Measurements from ENCODE around the gene CLDND1. TPM values are rescaled to one million over a fixed set of nuclear protein-coding genes. Genes with fewer than 3 reads are reported as not detected.

Gene CLDND1
- total RNA-seq, 4 donors from 2014 or later: 70.2 to 112 (median 91.6) TPM

DNA sequence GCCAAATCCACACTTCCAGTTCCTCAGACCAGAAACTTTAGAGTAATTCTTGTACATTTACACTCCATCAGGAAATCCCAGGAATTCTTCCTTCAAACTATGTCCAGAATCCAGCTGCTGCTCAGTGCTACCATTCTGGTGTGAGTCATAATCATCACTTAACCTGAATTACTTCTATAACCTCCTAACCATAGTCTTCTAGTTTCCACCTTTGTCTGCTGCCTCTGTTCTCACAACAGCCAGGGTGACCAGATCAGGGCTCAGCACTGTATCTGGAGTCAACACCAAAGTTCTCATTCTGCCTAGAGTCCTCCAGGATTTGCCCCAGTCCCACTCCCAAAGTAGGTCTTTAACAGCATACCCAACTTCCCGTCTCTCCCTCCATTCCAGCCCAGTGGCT, 3.4 kb downstream of the CLDND1 start:
- TF ChIP-seq, protein P1, sequence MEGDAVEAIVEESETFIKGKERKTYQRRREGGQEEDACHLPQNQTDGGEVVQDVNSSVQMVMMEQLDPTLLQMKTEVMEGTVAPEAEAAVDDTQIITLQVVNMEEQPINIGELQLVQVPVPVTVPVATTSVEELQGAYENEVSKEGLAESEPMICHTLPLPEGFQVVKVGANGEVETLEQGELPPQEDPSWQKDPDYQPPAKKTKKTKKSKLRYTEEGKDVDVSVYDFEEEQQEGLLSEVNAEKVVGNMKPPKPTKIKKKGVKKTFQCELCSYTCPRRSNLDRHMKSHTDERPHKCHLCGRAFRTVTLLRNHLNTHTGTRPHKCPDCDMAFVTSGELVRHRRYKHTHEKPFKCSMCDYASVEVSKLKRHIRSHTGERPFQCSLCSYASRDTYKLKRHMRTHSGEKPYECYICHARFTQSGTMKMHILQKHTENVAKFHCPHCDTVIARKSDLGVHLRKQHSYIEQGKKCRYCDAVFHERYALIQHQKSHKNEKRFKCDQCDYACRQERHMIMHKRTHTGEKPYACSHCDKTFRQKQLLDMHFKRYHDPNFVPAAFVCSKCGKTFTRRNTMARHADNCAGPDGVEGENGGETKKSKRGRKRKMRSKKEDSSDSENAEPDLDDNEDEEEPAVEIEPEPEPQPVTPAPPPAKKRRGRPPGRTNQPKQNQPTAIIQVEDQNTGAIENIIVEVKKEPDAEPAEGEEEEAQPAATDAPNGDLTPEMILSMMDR (IDR thresholded peaks at IDR 0.05): no peak
- no peak for TF ChIP-seq POLR2A (IDR thresholded peaks at IDR 0.05)
- Histone ChIP-seq H3K4me1 (peaks cover 11 to 16% of the 10 kb centered on the region in 2 donors), H3K9me3 (no peaks in the 10 kb centered on the region), H3K4me3 (replicated peaks in 1 of 3) (no peak overlapping the region), H3K27me3 (no peaks in the 10 kb centered on the region), H3K36me3 (peaks cover 11 to 15% of the 10 kb centered on the region in 2 donors), H3K27ac (no peak overlapping the region)
- 95 to 100% methylated on average over 1 of the region's 1 CpG for WGBS, 2 donors
- DNase-seq: no peak
- intact Hi-C loops (cut with DNase I): no loop called here

GRCh38 chr3:98518816-98519215, 3.9 kb downstream of the CLDND1 start:
- Histone ChIP-seq H3K4me3 (replicated peaks in 1 of 3) (no peak overlapping the region), H3K27ac (no peak overlapping the region), H3K9me3 (no peaks in the 10 kb centered on the region), H3K27me3 (no peaks in the 10 kb centered on the region), H3K36me3 (peaks cover 11 to 15% of the 10 kb centered on the region in 2 donors), H3K4me1 (peaks cover 11 to 16% of the 10 kb centered on the region in 2 donors)
- no peak for DNase-seq
- intact Hi-C loops (cut with DNase I): no loop called here
- TF ChIP-seq, protein P1 (IDR thresholded peaks at IDR 0.05): no peak
- WGBS, 2 donors: 94 to 96% methylated on average over 2 of the region's 2 CpGs

GRCh38 chr3:98514948-98515347, 7.8 kb downstream of the CLDND1 start:
- no peak for DNase-seq
- H3K4me1 ChIP-seq: peaks cover 3 to 4% of the 10 kb centered on the region in 2 donors
- peaks cover 11 to 15% of the 10 kb centered on the region in 2 donors for H3K36me3 ChIP-seq
- H3K27ac ChIP-seq: no peak overlapping the region
- no peak for TF ChIP-seq POLR2A (IDR thresholded peaks at IDR 0.05)
- TF ChIP-seq, protein P1 (IDR thresholded peaks at IDR 0.05): no peak
- H3K27me3 ChIP-seq: no peaks in the 10 kb centered on the region
- intact Hi-C loops (cut with DNase I): no loop called here
- no peaks in the 10 kb centered on the region for H3K9me3 ChIP-seq
- no peak overlapping the region for H3K4me3 ChIP-seq (replicated peaks in 1 of 3)
- 94% methylated on average over 1 of the region's 1 CpG for WGBS, 2 donors

- Histone ChIP-seq H3K27me3 (no peaks in the 10 kb centered on the region), H3K9me3 (no peaks in the 10 kb centered on the region), H3K4me1 (no peaks in the 10 kb centered on the region), H3K36me3 (peaks cover 11 to 15% of the 10 kb centered on the region in 2 donors), H3K4me3 (replicated peaks in 1 of 3) (no peak overlapping the region), H3K27ac (no peak overlapping the region)
- intact Hi-C loops (cut with DNase I): no loop called here
- no peak for DNase-seq
- TF ChIP-seq, protein P1 (IDR thresholded peaks at IDR 0.05): no peak
- 97 to 99% methylated on average over 3 of the region's 3 CpGs for WGBS, 2 donors
Observed at GRCh38 chr3:98513736-98514135, 9.0 kb downstream of the CLDND1 start.

DNA sequence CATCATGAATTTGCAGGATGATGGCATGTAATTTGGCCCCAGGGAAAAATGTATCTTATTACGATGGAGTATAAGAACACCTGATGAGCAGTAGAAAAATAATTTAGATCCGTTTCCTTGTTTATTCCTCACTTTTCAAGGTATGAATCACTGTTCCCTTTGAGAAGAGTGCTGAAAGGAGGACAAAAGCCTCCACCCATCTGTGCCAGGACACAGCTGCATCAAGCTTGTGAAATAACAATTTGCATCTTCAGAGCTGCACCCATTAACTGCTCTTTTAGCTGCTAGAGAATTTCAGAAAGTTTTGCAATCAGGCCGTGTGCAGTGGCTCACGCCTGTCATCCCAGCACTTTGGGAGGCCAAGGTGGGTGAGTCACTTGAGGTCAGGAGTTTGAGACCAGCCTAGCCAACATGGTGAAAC, 9.6 kb downstream of the CLDND1 start:
- no peak for TF ChIP-seq POLR2A (IDR thresholded peaks at IDR 0.05)
- TF ChIP-seq, protein P1 (IDR thresholded peaks at IDR 0.05): no peak
- no peaks in the 10 kb centered on the region for H3K9me3 ChIP-seq
- H3K36me3 ChIP-seq: peaks cover 11 to 15% of the 10 kb centered on the region in 2 donors
- no peaks in the 10 kb centered on the region for H3K4me1 ChIP-seq
- H3K4me3 ChIP-seq (replicated peaks in 1 of 3): no peak overlapping the region
- WGBS, 2 donors: 85 to 86% methylated on average over 4 of the region's 4 CpGs
- DNase-seq: no peak
- H3K27ac ChIP-seq: no peak overlapping the region
- intact Hi-C loops (cut with DNase I): no loop called here
- H3K27me3 ChIP-seq: no peaks in the 10 kb centered on the region
